H4 (cell line): ENCODE measurements around the gene DEPDC5. TPM values are rescaled to one million over a fixed set of nuclear protein-coding genes. Genes with fewer than 3 reads are reported as not detected.
"Not testable (repeated sequence)": the region's sequence is repeated elsewhere in the genome, so short reads cannot be mapped to it uniquely, and the experiment has no call there.

Source experiments
- DNase-seq: peaks from one replicate; pipeline ENCODE4 v3.0.0-alpha.2; 2015; ENCODE audit warnings: low spot score
- total RNA-seq: library from RNA; depleted of rRNA; stranded (reverse); fragments of >200 nt; shearing (Covaris generic); gene quantifications from 2 replicates; pipeline ENCODE4 v1.2.3, GENCODE V29; 2014

The DEPDC5 gene
- total RNA-seq, 1 experiment from 2014 or later: 5.6 TPM

DNA sequence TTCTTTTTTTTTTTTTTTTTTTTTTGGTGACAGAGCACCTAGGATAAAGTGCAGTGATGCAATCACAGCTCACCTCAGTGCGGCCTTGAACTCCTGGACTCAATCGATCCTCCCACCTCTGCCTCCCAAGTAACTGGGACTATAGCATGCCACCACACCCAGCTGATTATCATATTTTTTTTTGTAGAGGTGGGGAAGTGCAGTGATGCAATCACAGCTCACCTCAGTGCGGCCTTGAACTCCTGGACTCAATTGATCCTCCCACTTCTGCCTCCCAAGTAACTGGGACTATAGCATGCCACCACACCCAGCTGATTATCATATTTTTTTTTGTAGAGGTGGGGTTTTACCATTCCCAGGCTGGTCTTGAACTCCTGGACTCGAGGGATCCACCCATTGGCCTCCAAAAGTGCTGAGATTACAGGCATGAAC lies 61.6 kb downstream of the DEPDC5 start:
- DNase-seq: not testable (repeated sequence)

DNA sequence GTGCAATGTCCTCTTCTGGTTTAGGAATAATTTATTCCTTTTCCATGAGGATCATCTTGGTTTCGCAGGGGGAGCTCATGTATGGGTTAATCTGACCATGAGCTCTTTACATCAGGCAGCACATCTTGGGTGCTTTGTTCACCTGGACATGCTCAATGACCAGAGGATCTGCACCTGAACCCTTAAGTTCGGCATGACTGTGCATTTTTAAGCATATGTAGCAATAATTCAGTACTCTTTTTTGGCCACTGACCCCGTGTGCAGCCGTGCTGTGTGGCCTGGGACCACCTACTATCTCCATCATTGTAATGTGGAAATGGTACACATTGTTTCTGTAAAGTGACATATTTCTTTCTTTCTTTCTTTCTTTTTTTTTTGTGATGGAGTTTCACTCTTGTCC lies 62.9 kb downstream of the DEPDC5 start:
- no peak for DNase-seq

DNA sequence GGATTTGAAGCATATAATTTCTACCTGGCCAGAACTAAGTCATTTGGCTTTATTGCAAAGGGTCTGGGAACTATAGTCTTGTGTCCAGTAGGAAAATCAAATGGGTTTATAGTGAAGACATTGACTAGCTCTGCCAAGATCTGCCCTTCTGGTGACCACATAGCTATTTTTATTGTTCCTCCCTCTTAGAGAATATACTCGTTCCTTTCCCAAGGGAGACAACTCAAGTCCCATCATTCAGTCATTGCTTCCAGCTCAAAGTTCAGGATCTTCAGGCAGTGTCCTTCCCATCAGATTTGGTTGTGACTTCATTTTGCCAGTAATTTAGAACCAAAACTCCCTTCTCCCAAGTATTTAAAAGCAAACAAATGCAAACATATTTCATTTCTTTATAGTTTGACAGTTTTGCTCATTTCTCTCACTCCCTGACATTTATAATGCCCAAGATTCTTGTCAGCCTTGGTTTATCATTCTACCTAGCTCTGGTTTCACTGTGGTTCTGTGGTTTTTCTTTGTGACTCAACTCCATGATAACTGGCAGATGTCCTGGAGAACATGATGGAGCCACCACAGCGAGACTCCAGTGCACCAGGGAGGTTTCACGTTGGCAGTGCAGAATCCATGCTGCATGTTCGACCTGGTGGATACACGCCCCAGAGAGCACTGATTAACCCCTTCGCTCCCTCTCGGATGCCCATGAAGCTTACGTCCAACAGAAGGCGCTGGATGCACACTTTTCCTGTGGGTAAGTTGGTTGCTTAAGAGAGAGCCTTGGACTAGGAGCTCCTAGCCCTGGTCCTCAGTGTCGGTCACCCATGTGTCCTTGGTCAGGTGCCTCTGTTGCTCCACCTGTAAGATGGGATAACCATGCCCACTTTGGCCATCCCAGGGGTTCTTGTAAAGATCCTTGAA lies 64.9 kb downstream of the DEPDC5 start:
- no peak for DNase-seq

DNA sequence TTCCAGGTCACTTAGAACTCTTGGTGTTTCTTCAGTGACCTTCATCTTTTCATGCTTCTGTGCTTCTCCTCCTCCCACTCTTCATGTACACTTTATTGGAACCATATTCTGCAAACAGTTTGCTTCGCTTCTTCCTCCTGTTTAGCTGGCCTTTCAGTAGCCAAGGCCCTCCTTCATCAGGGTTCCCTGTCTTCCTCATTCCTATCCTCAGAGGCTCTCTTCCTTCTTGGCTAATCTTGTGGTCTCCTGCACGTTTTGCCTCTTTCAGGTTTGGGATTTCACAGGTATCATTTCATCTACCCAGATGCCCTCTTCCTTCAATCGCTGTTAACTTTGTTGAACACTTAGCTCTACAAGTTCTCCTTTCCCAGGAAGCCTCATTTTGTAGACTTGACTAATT lies 66.8 kb downstream of the DEPDC5 start:
- no peak for DNase-seq

DNA sequence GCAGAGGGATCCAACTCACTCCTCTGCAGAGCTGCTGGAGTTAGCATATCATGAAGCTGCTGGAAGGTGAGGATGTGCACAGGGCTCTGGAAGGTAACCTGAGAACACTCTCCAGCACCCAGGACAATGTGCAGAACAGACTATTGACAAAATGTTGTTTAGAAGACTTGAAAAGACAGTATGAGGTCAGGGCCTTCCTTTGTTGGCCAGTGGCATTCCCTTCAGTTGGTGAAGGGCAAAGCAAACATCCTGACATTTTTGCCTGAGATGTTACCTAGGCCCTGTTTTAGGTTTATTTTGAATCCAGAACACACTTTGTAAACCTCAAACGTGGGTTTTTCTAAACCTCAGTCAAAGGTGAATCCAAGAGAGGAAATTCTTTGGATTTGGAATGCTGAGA lies 67.8 kb downstream of the DEPDC5 start:
- no peak for DNase-seq

- no peak for DNase-seq
Measured at GRCh38 chr22:31822523-31822922, 68.7 kb downstream of the DEPDC5 start.

- no peak for DNase-seq
Measured at GRCh38 chr22:31825513-31825912, 71.7 kb downstream of the DEPDC5 start.

- DNase-seq: no peak
Measured at GRCh38 chr22:31826443-31826842, 72.6 kb downstream of the DEPDC5 start.

- DNase-seq: no peak
Measured at GRCh38 chr22:31828739-31829138, 74.9 kb downstream of the DEPDC5 start.

GRCh38 chr22:31829505-31829904 lies 75.7 kb downstream of the DEPDC5 start:
- peak; percentile 60 for DNase-seq

DNA sequence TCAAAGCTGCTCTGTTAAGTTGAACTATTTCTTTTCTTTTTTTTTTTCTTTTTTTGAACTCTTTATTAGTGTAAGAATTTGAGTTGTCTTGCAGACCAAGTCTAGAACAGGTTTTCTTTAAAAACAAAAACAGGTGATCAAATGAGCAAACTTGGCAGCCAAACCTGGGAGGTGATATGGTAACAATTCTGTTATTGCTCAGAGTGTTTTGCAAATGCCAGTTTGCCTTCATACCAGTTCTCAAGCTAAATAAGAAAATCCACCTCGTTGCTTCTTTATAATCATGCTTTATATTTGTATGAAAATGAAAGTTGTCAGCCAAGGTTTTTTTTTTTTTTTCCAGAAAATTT lies 76.9 kb downstream of the DEPDC5 start:
- no peak for DNase-seq

DNA sequence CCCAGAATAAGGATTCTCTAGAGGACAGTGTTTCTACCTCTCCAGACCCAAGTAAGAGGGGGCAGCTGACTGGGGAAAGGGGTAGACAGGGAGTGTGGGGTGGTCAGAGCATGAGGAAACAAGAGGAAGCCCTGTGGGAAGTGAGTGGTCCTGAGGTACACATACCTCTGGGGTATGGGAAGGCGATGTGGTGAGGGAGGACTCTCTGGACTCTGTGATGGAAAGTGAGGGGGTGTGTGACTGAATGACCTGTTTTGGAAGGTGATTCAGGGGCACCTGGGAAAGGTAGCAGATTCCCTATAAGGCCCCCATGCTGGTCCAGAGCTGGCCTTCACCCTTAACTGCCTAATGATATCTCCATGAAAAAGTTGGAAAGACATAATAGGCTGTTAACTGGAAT lies 80.1 kb downstream of the DEPDC5 start:
- no peak for DNase-seq

DNA sequence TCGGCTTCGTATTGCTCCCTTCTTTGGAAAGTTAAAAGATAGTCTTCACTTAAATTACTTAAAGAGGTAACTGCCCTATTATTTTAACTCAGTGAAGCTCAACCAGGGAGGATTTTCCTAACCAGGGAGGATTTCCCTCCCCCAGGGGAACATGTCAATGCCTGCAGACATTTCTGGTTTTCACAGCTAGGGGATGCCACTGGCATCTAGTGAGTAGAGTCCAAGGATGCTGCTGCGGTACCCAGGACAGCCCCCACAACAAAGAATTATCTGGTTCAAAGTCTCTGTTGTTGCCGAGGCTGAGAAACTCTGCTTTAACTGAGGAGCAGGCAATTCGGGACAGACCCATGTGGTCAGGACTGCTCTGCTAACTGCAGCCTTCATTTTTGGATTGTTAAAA lies 82.2 kb downstream of the DEPDC5 start:
- no peak for DNase-seq

- no peak for DNase-seq
Measured at GRCh38 chr22:31838917-31839316, 85.1 kb downstream of the DEPDC5 start.

DNA sequence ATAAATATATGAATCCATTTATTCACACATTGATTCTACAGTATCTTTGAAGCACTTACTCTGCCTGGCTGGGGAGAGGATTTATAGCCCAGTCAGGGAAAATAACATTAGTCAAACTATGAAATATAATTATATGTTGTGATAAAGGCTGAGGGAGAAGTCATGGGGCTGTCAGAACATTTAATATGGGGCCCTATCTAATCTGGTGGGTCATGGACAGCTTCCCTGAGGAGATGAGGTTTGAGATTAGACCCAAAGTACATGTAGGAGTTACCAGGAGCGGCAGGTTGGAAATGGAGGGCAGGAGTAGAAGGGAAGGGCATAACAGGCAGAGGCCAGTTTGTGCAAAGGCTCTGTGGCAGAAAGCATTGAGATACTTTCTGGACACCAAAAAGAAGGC lies 86.2 kb downstream of the DEPDC5 start:
- no peak for DNase-seq

GRCh38 chr22:31840585-31840984 lies 86.8 kb downstream of the DEPDC5 start:
- no peak for DNase-seq

- no peak for DNase-seq
Measured at GRCh38 chr22:31841078-31841827, 87.4 kb downstream of the DEPDC5 start.

DNA sequence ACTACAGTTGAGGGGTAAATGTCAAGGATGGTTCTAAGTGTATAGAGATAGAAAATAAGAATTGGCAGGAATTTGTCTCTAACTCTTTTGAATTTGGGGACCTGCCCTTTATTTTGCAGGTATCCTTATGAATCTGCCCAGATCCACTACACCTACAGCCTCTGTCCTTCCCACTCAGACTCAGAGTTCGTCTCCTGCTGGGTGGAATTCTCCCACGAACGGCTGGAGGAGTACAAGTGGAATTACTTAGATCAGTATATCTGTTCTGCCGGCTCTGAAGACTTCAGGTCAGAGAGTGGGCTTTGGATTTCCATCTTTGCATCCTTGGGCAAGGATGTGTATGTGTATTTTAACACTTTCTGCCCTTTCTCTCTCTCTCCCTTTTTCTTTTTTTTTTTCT lies 89.7 kb downstream of the DEPDC5 start:
- no peak for DNase-seq

DNA sequence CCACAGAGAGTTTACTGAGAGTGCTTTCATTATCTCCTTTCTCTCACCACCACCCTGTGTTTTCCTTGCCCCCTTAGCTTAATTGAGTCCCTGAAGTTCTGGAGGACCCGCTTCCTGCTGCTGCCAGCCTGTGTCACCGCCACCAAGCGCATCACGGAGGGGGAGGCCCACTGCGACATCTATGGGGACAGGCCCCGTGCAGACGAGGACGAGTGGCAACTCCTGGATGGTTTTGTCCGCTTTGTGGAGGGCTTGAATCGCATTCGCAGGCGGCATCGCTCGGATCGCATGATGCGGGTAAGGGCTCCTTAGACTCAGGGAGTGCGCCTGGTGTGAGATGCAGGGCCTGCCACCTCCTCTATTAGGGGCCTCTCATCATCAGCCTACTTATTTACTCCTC lies 91.1 kb downstream of the DEPDC5 start:
- no peak for DNase-seq

GRCh38 chr22:31846161-31847115 lies 92.6 kb downstream of the DEPDC5 start:
- no peak for DNase-seq

- no peak for DNase-seq
Measured at GRCh38 chr22:31848411-31848810, 94.6 kb downstream of the DEPDC5 start.

- DNase-seq: no peak
Measured at GRCh38 chr22:31850135-31850534, 96.3 kb downstream of the DEPDC5 start.
